Activated CD4-positive, CD25-positive, alpha-beta regulatory T cell (primary cell): ENCODE results near the gene APOL1.
"Not testable (repeated sequence)": the region's sequence is repeated elsewhere in the genome, so short reads cannot be mapped to it uniquely, and the experiment has no call there.

Source experiments
- DNase-seq, 4 experiments: peaks; one replicate each; lab custom pipeline; 2025; lab: John Stamatoyannopoulos, UW

APOL1 gene

GRCh38 chr22:36225333-36225922 is 27.5 kb upstream of the APOL1 start:
- DNase-seq = no peak

- DNase-seq = no peak
Observed at GRCh38 chr22:36226189-36226588, 26.7 kb upstream of the APOL1 start.

- DNase-seq = no peak
Observed at GRCh38 chr22:36227396-36227795, 25.5 kb upstream of the APOL1 start.

GRCh38 chr22:36227806-36228205 is 25.1 kb upstream of the APOL1 start:
- DNase-seq = no peak

GRCh38 chr22:36228369-36228768 is 24.6 kb upstream of the APOL1 start:
- not testable (repeated sequence) for DNase-seq

GRCh38 chr22:36228944-36229343 is 24.0 kb upstream of the APOL1 start:
- DNase-seq = no peak

- not testable (repeated sequence) for DNase-seq
Observed at GRCh38 chr22:36229649-36230048, 23.3 kb upstream of the APOL1 start.

GRCh38 chr22:36231051-36231450 is 21.9 kb upstream of the APOL1 start:
- not testable (repeated sequence) for DNase-seq

GRCh38 chr22:36232715-36233401 is 20.1 kb upstream of the APOL1 start:
- DNase-seq = no peak

GRCh38 chr22:36233796-36234195 is 19.1 kb upstream of the APOL1 start:
- no peak for DNase-seq

GRCh38 chr22:36234213-36234612 is 18.7 kb upstream of the APOL1 start:
- no peak for DNase-seq

GRCh38 chr22:36234919-36235318 is 18.0 kb upstream of the APOL1 start:
- no peak for DNase-seq

GRCh38 chr22:36235585-36235984 is 17.3 kb upstream of the APOL1 start:
- no peak for DNase-seq

- DNase-seq = no peak
Observed at GRCh38 chr22:36236388-36237319, 16.3 kb upstream of the APOL1 start.

GRCh38 chr22:36237462-36238372 is 15.2 kb upstream of the APOL1 start:
- DNase-seq = no peak

GRCh38 chr22:36238373-36239149 is 14.4 kb upstream of the APOL1 start:
- DNase-seq = no peak

GRCh38 chr22:36239150-36239400 is 13.9 kb upstream of the APOL1 start:
- no peak for DNase-seq

GRCh38 chr22:36239401-36240171 is 13.3 kb upstream of the APOL1 start, which contains the start of gene APOL2:
TSS of gene APOL2 (minus strand) at chr22:36239527. CDS start at chr22:36233162, 6,365 bp downstream.
- DNase-seq = peak; percentile 50 to 75 (median 70)

- DNase-seq = no peak
Observed at GRCh38 chr22:36243986-36244385, 8.9 kb upstream of the APOL1 start.
